Neutrophil (primary cell): ENCODE data around the gene LTBP2.

Experiments used
- H3K27ac ChIP-seq: fragments of 200-600 bp; sonication (generic); 2 replicates; pipeline ENCODE4 v1.5.1; 2016; ENCODE audit warnings: mild to moderate bottlenecking, moderate library complexity
- H3K27me3 ChIP-seq: fragments of 200-600 bp; sonication (generic); 2 replicates; pipeline ENCODE4 v1.6.0; 2016; ENCODE audit warnings: mild to moderate bottlenecking
- H3K36me3 ChIP-seq: fragments of 200-600 bp; sonication (generic); 2 replicates; pipeline ENCODE4 v1.5.1; 2017
- H3K4me1 ChIP-seq, 2 experiments: fragments of 200-600 bp in 1 of 2; sonication (generic) in 1 of 2; 1 replicate in 1 of 2; 2 replicates in 1 of 2; pipeline versions ENCODE4 v1.5.1 to v1.6.1; 2013 to 2016; ENCODE audit warnings: low read depth in 1 of 2, low read length in 1 of 2, mild to moderate bottlenecking in 1 of 2, moderate library complexity in 1 of 2; ENCODE audit not compliant: control insufficient read depth in 1 of 2, insufficient read depth in 1 of 2
- H3K4me3 ChIP-seq, 2 experiments: fragments of 200-600 bp in 1 of 2; sonication (generic) in 1 of 2; 1 replicate in 1 of 2; 2 replicates in 1 of 2; pipeline ENCODE4 v1.5.1; 2013 to 2016; ENCODE audit warnings: low read depth in 1 of 2, low read length in 1 of 2, mild to moderate bottlenecking in 1 of 2, moderate library complexity in 1 of 2
- H3K9me3 ChIP-seq: fragments of 200-600 bp; sonication (generic); 2 replicates; pipeline ENCODE4 v1.5.1; 2016
- CTCF ChIP-seq: fragments of 200-600 bp; sonication (generic); IDR thresholded peaks from 2 replicates; pipeline ENCODE4 v1.5.1; 2016; ENCODE audit warnings: antibody characterized with exemption

LTBP2 gene

GRCh38 chr14:74630881-74631690, 19.0 kb upstream of the LTBP2 start:
- Histone ChIP-seq H3K4me1 (peaks cover 9 to 10% of the 10 kb centered on the region in 2 experiments), H3K9me3 (no peaks in the 10 kb centered on the region), H3K27me3 (no peaks in the 10 kb centered on the region), H3K4me3 (no peak overlapping the region), H3K36me3 (no peaks in the 10 kb centered on the region), H3K27ac (no peak overlapping the region)
- no peak for TF ChIP-seq CTCF

GRCh38 chr14:74628418-74628817, 16.4 kb upstream of the LTBP2 start:
- Histone ChIP-seq H3K9me3 (no peaks in the 10 kb centered on the region), H3K27me3 (no peaks in the 10 kb centered on the region), H3K36me3 (no peaks in the 10 kb centered on the region), H3K27ac (no peak overlapping the region), H3K4me1 (peaks cover 9 to 10% of the 10 kb centered on the region in 2 experiments), H3K4me3 (no peak overlapping the region)
- no peak for TF ChIP-seq CTCF

GRCh38 chr14:74627076-74627475, 15.0 kb upstream of the LTBP2 start:
- Histone ChIP-seq H3K4me3 (peak overlapping the region in 1 of 2 experiments; percentile 32), H3K36me3 (no peaks in the 10 kb centered on the region), H3K9me3 (no peaks in the 10 kb centered on the region), H3K4me1 (peaks cover 9 to 10% of the 10 kb centered on the region in 2 experiments), H3K27me3 (no peaks in the 10 kb centered on the region), H3K27ac (peak overlapping the region; percentile 84)
- TF ChIP-seq CTCF: no peak

GRCh38 chr14:74622257-74622656, 10.2 kb upstream of the LTBP2 start:
- Histone ChIP-seq H3K27ac (no peak overlapping the region), H3K9me3 (no peaks in the 10 kb centered on the region), H3K4me3 (no peak overlapping the region), H3K36me3 (no peaks in the 10 kb centered on the region), H3K27me3 (no peaks in the 10 kb centered on the region), H3K4me1 (peaks cover 38 to 39% of the 10 kb centered on the region in 2 experiments)
- TF ChIP-seq CTCF: no peak

- TF ChIP-seq CTCF: no peak
- Histone ChIP-seq H3K27me3 (no peaks in the 10 kb centered on the region), H3K4me1 (peaks cover 41 to 42% of the 10 kb centered on the region in 2 experiments), H3K4me3 (no peak overlapping the region), H3K27ac (peak overlapping the region; percentile 99), H3K36me3 (no peaks in the 10 kb centered on the region), H3K9me3 (no peaks in the 10 kb centered on the region)
These were observed 9.5 kb upstream of the LTBP2 start for GRCh38 chr14:74621556-74621955.
